CD14-positive monocyte (primary cell): ENCODE data around the gene MICOS13. TPM values are rescaled to one million over a fixed set of nuclear protein-coding genes. Genes with fewer than 3 reads are reported as not detected.

Experiments used
- DNase-seq, 3 donors: peaks; one replicate each; pipeline ENCODE4 v3.0.0-alpha.2; 2011 to 2022
- H2AFZ ChIP-seq: 2 replicates; pipeline ENCODE4 v1.6.0; 2012; ENCODE audit warnings: mild to moderate bottlenecking, low read depth, low read length, inconsistent platforms; ENCODE audit not compliant: insufficient read depth, poor library complexity, severe bottlenecking
- H3K27ac ChIP-seq, 2 donors: 1 replicate in 1 of 2; 2 replicates in 1 of 2; pipeline ENCODE4 v1.5.1; 2012 to 2013; ENCODE audit warnings: low read length in 2 of 2, control low read depth in 1 of 2, inconsistent platforms in 1 of 2, low read depth in 1 of 2, mild to moderate bottlenecking in 1 of 2
- H3K27me3 ChIP-seq, 2 donors: one replicate each; pipeline versions ENCODE4 v1.6.0 to v1.6.1; 2011 to 2013; ENCODE audit warnings: low read length in 2 of 2; ENCODE audit not compliant: control insufficient read depth in 2 of 2, insufficient read depth in 2 of 2
- H3K36me3 ChIP-seq, 2 donors: replicated peaks in 1 of 2; 1 replicate in 1 of 2; 2 replicates in 1 of 2; pipeline versions ENCODE4 v1.5.1 to v1.6.1; 2012 to 2013; ENCODE audit warnings: low read length in 2 of 2, control low read depth in 1 of 2, inconsistent platforms in 1 of 2, mild to moderate bottlenecking in 1 of 2; ENCODE audit not compliant: insufficient read depth in 2 of 2, control insufficient read depth in 1 of 2
- H3K4me1 ChIP-seq, 2 donors: 1 replicate in 1 of 2; 2 replicates in 1 of 2; pipeline versions ENCODE4 v1.5.1 to v1.6.1; 2012 to 2013; ENCODE audit warnings: low read length in 2 of 2, control low read depth in 1 of 2, inconsistent platforms in 1 of 2, mild to moderate bottlenecking in 1 of 2, moderate library complexity in 1 of 2; ENCODE audit not compliant: insufficient read depth in 2 of 2, control insufficient read depth in 1 of 2
- H3K4me2 ChIP-seq: replicated peaks from 2 replicates; pipeline ENCODE3; 2012; ENCODE audit warnings: low read length, moderate library complexity, mild to moderate bottlenecking; ENCODE audit not compliant: poor library complexity, severe bottlenecking; ENCODE audit errors: extremely low read depth
- H3K4me3 ChIP-seq, 3 experiments: fragments of 200-600 bp in 1 of 3; sonication (generic) in 1 of 3; replicated peaks in 1 of 3; 1 replicate in 2 of 3; 2 replicates in 1 of 3; pipeline ENCODE4 v1.5.1; 2011 to 2013; ENCODE audit warnings: low read length in 3 of 3, mild to moderate bottlenecking in 3 of 3, control low read depth in 2 of 3, low read depth in 2 of 3, inconsistent platforms in 1 of 3, moderate library complexity in 1 of 3
- H3K79me2 ChIP-seq: 2 replicates; pipeline ENCODE4 v1.6.0; 2012; ENCODE audit warnings: mild to moderate bottlenecking, control low read depth, inconsistent platforms, low read length, moderate library complexity; ENCODE audit not compliant: insufficient read depth
- H3K9ac ChIP-seq: 2 replicates; pipeline ENCODE4 v1.6.0; 2017; ENCODE audit warnings: low read length, mild to moderate bottlenecking; ENCODE audit not compliant: insufficient read depth, poor library complexity, severe bottlenecking
- H3K9me3 ChIP-seq, 2 donors: replicated peaks in 1 of 2; 1 replicate in 1 of 2; 2 replicates in 1 of 2; pipeline versions ENCODE4 v1.5.1 to v1.6.1; 2012 to 2013; ENCODE audit warnings: low read length in 2 of 2, control low read depth in 1 of 2; ENCODE audit not compliant: control insufficient read depth in 1 of 2, insufficient read depth in 1 of 2
- H4K20me1 ChIP-seq: 2 replicates; pipeline ENCODE4 v1.6.0; 2012; ENCODE audit warnings: mild to moderate bottlenecking, low read length, control low read depth, moderate library complexity; ENCODE audit not compliant: insufficient read depth
- H3K27ac Mint-ChIP-seq, 7 donors: one replicate each; pipeline ENCODE4 v1.8.0; 2020; ENCODE audit warnings: mild to moderate bottlenecking in 7 of 7, mixed read lengths in 7 of 7, moderate library complexity in 6 of 7, inconsistent platforms in 2 of 7
- H3K27me3 Mint-ChIP-seq, 3 donors: one replicate each; pipeline ENCODE4 v1.8.0; 2021 to 2022; ENCODE audit warnings: low read depth in 3 of 3, mild to moderate bottlenecking in 3 of 3, mixed read lengths in 3 of 3, moderate library complexity in 3 of 3, inconsistent platforms in 1 of 3
- H3K36me3 Mint-ChIP-seq, 2 donors: one replicate each; pipeline ENCODE4 v1.8.0; 2020; ENCODE audit warnings: mixed read lengths in 2 of 2, inconsistent platforms in 1 of 2, mild to moderate bottlenecking in 1 of 2
- H3K4me1 Mint-ChIP-seq: one replicate; pipeline ENCODE4 v1.8.0; 2020; ENCODE audit warnings: mild to moderate bottlenecking, mixed read lengths
- H3K4me3 Mint-ChIP-seq, 2 donors: one replicate each; pipeline ENCODE4 v1.8.0; 2020; ENCODE audit warnings: mild to moderate bottlenecking in 2 of 2, mixed read lengths in 2 of 2, moderate library complexity in 1 of 2
- H3K9me3 Mint-ChIP-seq, 7 donors: one replicate each; pipeline ENCODE4 v1.8.0; 2020 to 2022; ENCODE audit warnings: mixed read lengths in 7 of 7, mild to moderate bottlenecking in 6 of 7, moderate library complexity in 6 of 7, inconsistent platforms in 2 of 7
- CTCF ChIP-seq: fragments of 200-600 bp; IDR thresholded peaks from one replicate; pipeline ENCODE4 v1.8.0; 2022; ENCODE audit warnings: antibody characterized with exemption, mild to moderate bottlenecking
- WGBS: methylation state at CpG from one replicate; pipeline ENCODE4 v1.1.5; 2013; ENCODE audit warnings: missing lambda C conversion rate; ENCODE audit not compliant: insufficient coverage; 5-methylcytosine and 5-hydroxymethylcytosine counted together
- intact Hi-C, 2 donors: fragments of 100-400 bp; cut with micrococcal nuclease; formaldehyde crosslinking; loops; one replicate each; pipeline versions ENCODE4 v1.15.0 to v1.15.1; 2023
- polyA plus RNA-seq, 3 donors: library from polyadenylated mRNA; depleted of rRNA in 1 of 3; unstranded in 2 of 3; stranded (reverse) in 1 of 3; fragments of 300-500 nt in 2 of 3; fragments of >200 nt in 1 of 3; fragmentation: Illumina TruSeq in 2 of 3; gene quantifications; 1 replicate in 2 of 3; 2 replicates in 1 of 3; pipeline ENCODE4 v1.2.3, GENCODE V29; 2012 to 2021

Gene MICOS13
- polyA plus RNA-seq, 3 donors: 22.5 to 82.7 (median 78.6) TPM

- Mint-ChIP-seq H3K4me3 (no peak overlapping the region), H3K4me1 (peaks cover 21% of the 10 kb centered on the region), H3K36me3 (peaks cover 0 to 7% of the 10 kb centered on the region in 2 donors), H3K9me3 (peaks cover 0 to 5% (median 2%) of the 10 kb centered on the region in 7 donors), H3K27ac (no peak overlapping the region), H3K27me3 (peaks cover 0 to 5% (median 5%) of the 10 kb centered on the region in 3 donors)
- Histone ChIP-seq H2AFZ (no peak overlapping the region), H3K36me3 (no peaks in the 10 kb centered on the region), H3K4me2 (no peak overlapping the region), H4K20me1 (no peaks in the 10 kb centered on the region), H3K4me1 (peaks cover 14 to 20% of the 10 kb centered on the region in 2 donors), H3K9me3 (no peaks in the 10 kb centered on the region), H3K9ac (no peak overlapping the region), H3K79me2 (peaks cover 8% of the 10 kb centered on the region), H3K4me3 (no peak overlapping the region), H3K27me3 (no peaks in the 10 kb centered on the region), H3K27ac (no peak overlapping the region)
- 99% methylated on average over 16 of the region's 22 CpGs for WGBS
- no peak for DNase-seq
- TF ChIP-seq CTCF: no peak
- intact Hi-C loops: no loop called here
Observed at GRCh38 chr19:5678071-5678718, 2.1 kb downstream of the MICOS13 start.

- H2AFZ ChIP-seq: no peak overlapping the region
- Mint-ChIP-seq H3K36me3 (peaks cover 0 to 13% of the 10 kb centered on the region in 2 donors), H3K4me3 (no peak overlapping the region), H3K27me3 (peaks cover 0 to 5% (median 5%) of the 10 kb centered on the region in 3 donors), H3K4me1 (peaks cover 21% of the 10 kb centered on the region), H3K9me3 (peaks cover 0 to 5% (median 2%) of the 10 kb centered on the region in 7 donors), H3K27ac (no peak overlapping the region)
- no peak overlapping the region for H3K9ac ChIP-seq
- no peak for DNase-seq
- WGBS: 100% methylated on average over 9 of the region's 9 CpGs
- no peaks in the 10 kb centered on the region for H3K27me3 ChIP-seq
- intact Hi-C loops: no loop called here
- H3K36me3 ChIP-seq: no peaks in the 10 kb centered on the region
- no peak overlapping the region for H3K4me3 ChIP-seq
- H3K9me3 ChIP-seq: no peaks in the 10 kb centered on the region
- H3K27ac ChIP-seq: no peak overlapping the region
- no peaks in the 10 kb centered on the region for H4K20me1 ChIP-seq
- H3K4me1 ChIP-seq: peaks cover 14 to 20% of the 10 kb centered on the region in 2 donors
- H3K4me2 ChIP-seq: no peak overlapping the region
- no peak for TF ChIP-seq CTCF
- H3K79me2 ChIP-seq: peaks cover 8% of the 10 kb centered on the region
Observed at GRCh38 chr19:5677580-5677979, 2.7 kb downstream of the MICOS13 start.
